HCT116 (cell line): ENCODE measurements around the gene FFAR4.

Experiments
- ATF3 ChIP-seq: IDR thresholded peaks from 2 replicates; pipeline ENCODE4 v1.6.1; 2012
- CEBPB ChIP-seq: IDR thresholded peaks from 2 replicates; pipeline ENCODE4 v1.6.1; 2012; ENCODE audit warnings: low read depth
- CTCF ChIP-seq, 3 experiments: fragments of 200-600 bp in 1 of 3; sonication (generic) in 1 of 3; IDR thresholded peaks in 2 of 3; conservative IDR thresholded peaks in 1 of 3; 2 replicates each; pipeline ENCODE4 v1.5.1; 2012 to 2017; ENCODE audit warnings: low read depth in 2 of 3, low read length in 2 of 3, antibody characterized with exemption in 1 of 3, borderline replicate concordance in 1 of 3, control low read depth in 1 of 3, mild to moderate bottlenecking in 1 of 3, mixed read lengths in 1 of 3, mixed run types in 1 of 3, moderate library complexity in 1 of 3; ENCODE audit not compliant: insufficient read depth in 1 of 3
- EZH2 ChIP-seq: fragments of 200-600 bp; sonication (generic); IDR thresholded peaks from 2 replicates; pipeline ENCODE4 v1.6.1; 2017; ENCODE audit warnings: antibody characterized with exemption, mixed run types
- FOSL1 ChIP-seq: IDR thresholded peaks from 2 replicates; pipeline ENCODE4 v1.6.1; 2012; ENCODE audit warnings: low read depth
- JUND ChIP-seq: IDR thresholded peaks from 2 replicates; pipeline ENCODE4 v1.6.1; 2012
- MAX ChIP-seq: IDR thresholded peaks from 2 replicates; pipeline ENCODE4 v1.6.1; 2012
- POLR2A ChIP-seq: IDR thresholded peaks from 2 replicates; pipeline ENCODE4 v1.7.0; 2011; ENCODE audit warnings: borderline replicate concordance; ENCODE audit not compliant: insufficient read depth, insufficient read length; ENCODE audit errors: extremely low read depth
- POLR2AphosphoS5 ChIP-seq: IDR thresholded peaks from 2 replicates; pipeline ENCODE4 v1.6.1; 2011; ENCODE audit warnings: mild to moderate bottlenecking, low read depth, low read length, moderate library complexity
- REST ChIP-seq: IDR thresholded peaks from 2 replicates; pipeline ENCODE4 v1.6.1; 2012; ENCODE audit warnings: low read depth
- YY1 ChIP-seq: IDR thresholded peaks from 2 replicates; pipeline ENCODE4 v1.6.1; 2011; ENCODE audit warnings: low read length, low read depth, moderate library complexity, mild to moderate bottlenecking; ENCODE audit not compliant: insufficient replicate concordance; ENCODE audit errors: extremely low read depth
- ZFX ChIP-seq: fragments of 450-650 bp; IDR thresholded peaks from 2 replicates; pipeline ENCODE4 v1.6.1; 2017

GRCh38 chr10:93565446-93565845 lies 1.0 kb upstream of the FFAR4 start:
- no peak for TF ChIP-seq CTCF (IDR thresholded peaks at IDR 0.05 in 2 of 3, conservative IDR thresholded peaks at IDR 0.05 in 1 of 3; ENCODE audit: borderline replicate concordance in 1 of 3, insufficient read depth in 1 of 3, low read depth in 2 of 3, low read length in 2 of 3)
- TF ChIP-seq JUND, result no peak
- TF ChIP-seq POLR2A, result no peak
- no peak for TF ChIP-seq ZFX
- TF ChIP-seq MAX, result no peak
- no peak for TF ChIP-seq ATF3
- TF ChIP-seq EZH2, result no peak
- no peak for TF ChIP-seq CEBPB
- no peak for TF ChIP-seq YY1
- TF ChIP-seq POLR2AphosphoS5, result no peak
- TF ChIP-seq FOSL1, result no peak
- no peak for TF ChIP-seq REST
